ENCODE measurements around the gene SPOCD1.

Gene SPOCD1

GRCh38 chr1:31755850-31756492 is 59.9 kb downstream of the SPOCD1 start:
- DNase-seq (ENCODE audit: low read depth in 2 of 2): no peak

GRCh38 chr1:31755197-31755611 is 60.6 kb downstream of the SPOCD1 start:
- no peak for DNase-seq (ENCODE audit: low read depth in 2 of 2)

- DNase-seq (ENCODE audit: low read depth in 2 of 2): no peak
These were observed 61.4 kb downstream of the SPOCD1 start for GRCh38 chr1:31754397-31754796.

- no peak for DNase-seq (ENCODE audit: low read depth in 2 of 2)
These were observed 62.0 kb downstream of the SPOCD1 start for GRCh38 chr1:31753707-31754349.

- DNase-seq (ENCODE audit: low read depth in 2 of 2): no peak
These were observed 62.8 kb downstream of the SPOCD1 start for GRCh38 chr1:31752952-31753475.

- DNase-seq (ENCODE audit: low read depth in 2 of 2): no peak
These were observed 63.6 kb downstream of the SPOCD1 start for GRCh38 chr1:31752258-31752657.

GRCh38 chr1:31751822-31752241 is 64.0 kb downstream of the SPOCD1 start:
- no peak for DNase-seq (ENCODE audit: low read depth in 2 of 2)

- peak in 1 of 2 experiments; percentile 24 for DNase-seq (ENCODE audit: low read depth in 2 of 2)
These were observed 64.8 kb downstream of the SPOCD1 start for GRCh38 chr1:31750858-31751510.

GRCh38 chr1:31749785-31750735 is 65.8 kb downstream of the SPOCD1 start:
- DNase-seq (ENCODE audit: low read depth in 2 of 2): no peak

- DNase-seq (ENCODE audit: low read depth in 2 of 2): no peak
These were observed 67.5 kb downstream of the SPOCD1 start for GRCh38 chr1:31748365-31748764.

GRCh38 chr1:31747304-31747703 is 68.5 kb downstream of the SPOCD1 start:
- no peak for DNase-seq (ENCODE audit: low read depth in 2 of 2)

- no peak for DNase-seq (ENCODE audit: low read depth in 2 of 2)
These were observed 69.1 kb downstream of the SPOCD1 start for GRCh38 chr1:31746687-31747086.

GRCh38 chr1:31745946-31746670 is 69.7 kb downstream of the SPOCD1 start:
- DNase-seq (ENCODE audit: low read depth in 2 of 2): no peak

GRCh38 chr1:31745096-31745945 is 70.5 kb downstream of the SPOCD1 start:
- DNase-seq (ENCODE audit: low read depth in 2 of 2): peak in 1 of 2 experiments; percentile 19

- DNase-seq (ENCODE audit: low read depth in 2 of 2): no peak
These were observed 71.5 kb downstream of the SPOCD1 start for GRCh38 chr1:31744165-31744888.

GRCh38 chr1:31742462-31743212 is 73.2 kb downstream of the SPOCD1 start:
- no peak for DNase-seq (ENCODE audit: low read depth in 2 of 2)

All from fibroblast of skin of left biceps (primary cell).